GM13977 (cell line): Measurements from ENCODE around the gene PCBD1.

ENCODE experiments used
- DNase-seq: peaks from one replicate; pipeline ENCODE4 v3.0.0; 2012; ENCODE audit warnings: low spot score
- CTCF ChIP-seq: IDR thresholded peaks from 2 replicates; pipeline ENCODE4 v1.5.1; 2012; ENCODE audit warnings: mild to moderate bottlenecking, control low read depth; ENCODE audit not compliant: insufficient read depth; ENCODE audit errors: extremely low read depth, missing control alignments
- in situ Hi-C: fragments of 300-500 bp; cut with MboI; formaldehyde crosslinking; loops from one replicate; pipeline ENCODE4 v1.12.0; 2022; ENCODE audit warnings: low sequenced_read_pairs, low pct_unique_long_range_greater_than_20kb, mixed read lengths, inconsistent platforms; ENCODE audit not compliant: unreplicated experiment

Gene PCBD1

GRCh38 chr10:70894416-70894815 lies 6.1 kb upstream of the PCBD1 start:
- in situ Hi-C loops: loop anchor here (25.0 kb wide), 1 partner anchor 332 kb away; no protein-coding TSS in a partner anchor
- DNase-seq: no peak
- TF ChIP-seq CTCF: no peak

- TF ChIP-seq CTCF: no peak
- in situ Hi-C loops: loop anchor here (25.0 kb wide), 1 partner anchor 331 kb away; no protein-coding TSS in a partner anchor
- no peak for DNase-seq
Measured at GRCh38 chr10:70893227-70894006, 5.1 kb upstream of the PCBD1 start.

- TF ChIP-seq CTCF: no peak
- in situ Hi-C loops: loop anchor here (25.0 kb wide), 1 partner anchor 330 kb away; no protein-coding TSS in a partner anchor
- DNase-seq: no peak
Measured at GRCh38 chr10:70892631-70893030, 4.3 kb upstream of the PCBD1 start.

- TF ChIP-seq CTCF: no peak
- in situ Hi-C loops: loop anchor here (25.0 kb wide), 1 partner anchor 329 kb away; no protein-coding TSS in a partner anchor
Measured at GRCh38 chr10:70891627-70892026, 3.3 kb upstream of the PCBD1 start.

GRCh38 chr10:70890917-70891431 lies 2.6 kb upstream of the PCBD1 start:
- TF ChIP-seq CTCF: no peak
- DNase-seq: no peak
- in situ Hi-C loops: loop anchor here (25.0 kb wide), 1 partner anchor 329 kb away; no protein-coding TSS in a partner anchor

More at GRCh38 chr10:70891627-70892026, 3.3 kb upstream of the PCBD1 start:
- DNase-seq: no peak

GRCh38 chr10:70889291-70889690 lies 926 bp upstream of the PCBD1 start:
- no peak for DNase-seq
- in situ Hi-C loops: loop anchor here (25.0 kb wide), 1 partner anchor 327 kb away; no protein-coding TSS in a partner anchor

More at GRCh38 chr10:70889291-70889690, 926 bp upstream of the PCBD1 start:
- no peak for TF ChIP-seq CTCF
